H1 (cell line): ENCODE data around the gene GPR15LG.

ENCODE experiments used
- BACH1 ChIP-seq: IDR thresholded peaks from 2 replicates; pipeline ENCODE4 v1.6.1; 2012; ENCODE audit warnings: low read length, improper control_type of control experiment
- CTCF ChIP-seq, 3 experiments: IDR thresholded peaks; 1 replicate in 2 of 3; 2 replicates in 1 of 3; pipeline versions ENCODE4 v1.5.1 to v1.6.1; 2011; ENCODE audit warnings: low read length in 3 of 3, mild to moderate bottlenecking in 3 of 3, inconsistent platforms in 2 of 3, low read depth in 1 of 3, moderate library complexity in 1 of 3; ENCODE audit not compliant: insufficient read depth in 1 of 3; ENCODE audit errors: control extremely low read depth in 1 of 3
- EGR1 ChIP-seq: IDR thresholded peaks from 2 replicates; pipeline ENCODE4 v1.6.1; 2011; ENCODE audit warnings: low read depth, low read length, borderline replicate concordance
- EP300 ChIP-seq, 2 experiments: IDR thresholded peaks; 1 replicate in 1 of 2; 2 replicates in 1 of 2; pipeline ENCODE4 v1.6.1; 2011 to 2012; ENCODE audit warnings: low read depth in 2 of 2, low read length in 2 of 2, mild to moderate bottlenecking in 2 of 2, borderline replicate concordance in 1 of 2, inconsistent platforms in 1 of 2, moderate library complexity in 1 of 2
- EZH2 ChIP-seq: fragments of 200-600 bp; sonication (generic); IDR thresholded peaks from 2 replicates; pipeline ENCODE4 v1.7.1; 2012; ENCODE audit warnings: low read depth, mild to moderate bottlenecking, moderate library complexity, low read length, inconsistent platforms; ENCODE audit not compliant: severe bottlenecking
- POLR2A ChIP-seq, 2 experiments: IDR thresholded peaks; 1 replicate in 1 of 2; 2 replicates in 1 of 2; pipeline ENCODE4 v1.6.1; 2011; ENCODE audit warnings: low read depth in 2 of 2, low read length in 2 of 2, mild to moderate bottlenecking in 2 of 2; ENCODE audit errors: control extremely low read depth in 1 of 2
- RNF2 ChIP-seq: fragments of 200-900, 300-1000 bp; sonication (generic); IDR thresholded peaks from 2 replicates; pipeline ENCODE4 v1.7.1; 2016; ENCODE audit warnings: borderline replicate concordance, low read depth, mild to moderate bottlenecking, antibody characterized with exemption, low read length; ENCODE audit not compliant: poor library complexity, severe bottlenecking; ENCODE audit errors: missing control alignments
- SIX5 ChIP-seq: IDR thresholded peaks from 2 replicates; pipeline ENCODE4 v1.6.1; 2011; ENCODE audit warnings: mild to moderate bottlenecking, low read depth, low read length
- SP1 ChIP-seq: IDR thresholded peaks from 2 replicates; pipeline ENCODE4 v1.6.1; 2011; ENCODE audit warnings: low read depth, low read length
- SP4 ChIP-seq: IDR thresholded peaks from 2 replicates; pipeline ENCODE4 v1.6.1; 2012; ENCODE audit warnings: low read length, inconsistent platforms
- TCF12 ChIP-seq: IDR thresholded peaks from 2 replicates; pipeline ENCODE4 v1.6.1; 2011; ENCODE audit warnings: low read depth, mild to moderate bottlenecking, low read length
- TF ChIP-seq, protein P1 (sequence below): IDR thresholded peaks from 2 replicates; pipeline ENCODE4 v1.6.1; 2011; ENCODE audit warnings: low read length, improper control_type of control experiment

DNA sequence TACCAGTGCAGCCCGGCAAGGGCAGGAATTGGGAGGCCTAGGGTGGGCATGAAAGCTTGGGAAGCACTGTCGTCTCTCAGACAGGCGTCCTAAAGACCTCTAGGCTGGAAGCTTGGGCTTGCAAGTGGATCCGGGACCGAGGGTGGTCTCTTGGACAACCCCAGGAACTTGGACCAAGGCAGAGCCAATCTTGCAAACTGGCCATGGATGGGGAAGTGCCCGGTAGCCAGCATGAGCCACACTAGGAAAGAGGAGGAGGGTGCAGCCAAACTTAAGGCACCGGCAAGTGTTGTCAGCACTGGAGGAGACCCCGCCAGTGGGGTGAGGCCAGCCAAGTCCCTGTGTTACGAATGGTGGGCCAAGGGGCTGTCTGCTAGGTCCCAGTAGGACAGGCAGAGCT, 43.2 kb downstream of the GPR15LG start:
- no peak for TF ChIP-seq EZH2
- no peak for TF ChIP-seq POLR2A (IDR thresholded peaks at IDR 0.05; ENCODE audit: control extremely low read depth in 1 of 2, low read depth in 2 of 2, low read length in 2 of 2)
- no peak for TF ChIP-seq EGR1
- no peak for TF ChIP-seq SP4
- no peak for TF ChIP-seq SIX5
- TF ChIP-seq SP1: no peak
- no peak for TF ChIP-seq EP300 (IDR thresholded peaks at IDR 0.05; ENCODE audit: borderline replicate concordance in 1 of 2, low read depth in 2 of 2, low read length in 2 of 2)
- TF ChIP-seq BACH1: no peak
- no peak for TF ChIP-seq CTCF (IDR thresholded peaks at IDR 0.05; ENCODE audit: control extremely low read depth in 1 of 3, insufficient read depth in 1 of 3, low read depth in 1 of 3, low read length in 3 of 3)
- no peak for TF ChIP-seq TCF12
- TF ChIP-seq, protein P1, sequence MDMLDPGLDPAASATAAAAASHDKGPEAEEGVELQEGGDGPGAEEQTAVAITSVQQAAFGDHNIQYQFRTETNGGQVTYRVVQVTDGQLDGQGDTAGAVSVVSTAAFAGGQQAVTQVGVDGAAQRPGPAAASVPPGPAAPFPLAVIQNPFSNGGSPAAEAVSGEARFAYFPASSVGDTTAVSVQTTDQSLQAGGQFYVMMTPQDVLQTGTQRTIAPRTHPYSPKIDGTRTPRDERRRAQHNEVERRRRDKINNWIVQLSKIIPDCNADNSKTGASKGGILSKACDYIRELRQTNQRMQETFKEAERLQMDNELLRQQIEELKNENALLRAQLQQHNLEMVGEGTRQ: no peak
- TF ChIP-seq RNF2: no peak
